ENCODE results near the gene RTN4R.

DNA sequence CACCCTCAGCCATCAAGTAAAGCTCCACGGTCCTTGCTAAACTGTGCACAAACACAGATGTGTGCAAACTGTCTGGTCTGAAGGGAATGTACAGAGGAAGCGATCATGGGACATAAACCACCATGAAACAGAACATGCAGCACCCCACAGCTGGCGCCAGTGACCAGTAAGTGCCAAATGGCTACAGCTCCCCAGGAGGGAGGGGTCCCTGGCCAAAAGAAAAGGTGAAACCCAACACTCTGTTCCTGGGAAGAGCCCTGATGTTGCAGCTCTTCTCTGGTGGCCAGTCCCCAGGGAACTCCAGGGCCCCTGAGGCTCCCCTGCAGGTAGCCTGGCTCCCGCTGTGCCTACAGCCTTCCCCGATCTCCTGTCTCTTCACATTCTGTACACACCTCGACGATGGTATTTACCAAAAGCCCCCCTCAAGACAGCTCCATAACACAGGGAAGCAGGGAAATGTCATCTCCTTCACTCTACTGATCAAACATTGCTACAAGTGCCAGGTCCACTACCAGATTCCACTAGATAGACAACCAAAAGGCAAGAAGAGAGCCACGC lies 48.8 kb upstream of the RTN4R start:
- TF ChIP-seq, protein P1, sequence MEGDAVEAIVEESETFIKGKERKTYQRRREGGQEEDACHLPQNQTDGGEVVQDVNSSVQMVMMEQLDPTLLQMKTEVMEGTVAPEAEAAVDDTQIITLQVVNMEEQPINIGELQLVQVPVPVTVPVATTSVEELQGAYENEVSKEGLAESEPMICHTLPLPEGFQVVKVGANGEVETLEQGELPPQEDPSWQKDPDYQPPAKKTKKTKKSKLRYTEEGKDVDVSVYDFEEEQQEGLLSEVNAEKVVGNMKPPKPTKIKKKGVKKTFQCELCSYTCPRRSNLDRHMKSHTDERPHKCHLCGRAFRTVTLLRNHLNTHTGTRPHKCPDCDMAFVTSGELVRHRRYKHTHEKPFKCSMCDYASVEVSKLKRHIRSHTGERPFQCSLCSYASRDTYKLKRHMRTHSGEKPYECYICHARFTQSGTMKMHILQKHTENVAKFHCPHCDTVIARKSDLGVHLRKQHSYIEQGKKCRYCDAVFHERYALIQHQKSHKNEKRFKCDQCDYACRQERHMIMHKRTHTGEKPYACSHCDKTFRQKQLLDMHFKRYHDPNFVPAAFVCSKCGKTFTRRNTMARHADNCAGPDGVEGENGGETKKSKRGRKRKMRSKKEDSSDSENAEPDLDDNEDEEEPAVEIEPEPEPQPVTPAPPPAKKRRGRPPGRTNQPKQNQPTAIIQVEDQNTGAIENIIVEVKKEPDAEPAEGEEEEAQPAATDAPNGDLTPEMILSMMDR (IDR thresholded peaks at IDR 0.05), result no peak
- TF ChIP-seq POLR2AphosphoS5 (IDR thresholded peaks at IDR 0.05), result no peak
